T-helper 9 cell (primary cell): ENCODE results near the gene BORCS5.
A peak's percentile ranks its signal among the peaks of the same experiment; 100 is the strongest.

Experiments used
- DNase-seq: peaks from one replicate; pipeline ENCODE4 v3.0.0-alpha.2; 2020

Gene BORCS5

DNA sequence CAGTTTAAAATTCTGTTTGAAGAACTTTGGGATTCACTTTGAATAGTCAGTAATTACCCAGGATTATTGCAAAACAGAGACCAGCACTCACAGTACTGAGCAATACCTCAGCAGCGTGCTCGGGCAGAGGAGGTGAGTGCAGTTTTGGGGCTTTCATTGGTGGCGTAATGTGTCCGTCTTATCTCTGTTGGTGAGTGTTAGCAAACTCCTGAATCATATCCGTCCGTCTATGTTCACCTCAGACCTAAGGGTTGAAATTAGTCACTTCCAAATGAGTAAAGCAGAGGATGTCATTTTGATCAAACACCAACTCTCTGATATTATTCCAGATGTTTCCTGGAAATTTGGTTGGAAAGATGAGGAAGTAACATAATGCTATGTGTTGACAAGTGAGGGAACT is 82.8 kb downstream of the BORCS5 start:
- peak; percentile 24 for DNase-seq

DNA sequence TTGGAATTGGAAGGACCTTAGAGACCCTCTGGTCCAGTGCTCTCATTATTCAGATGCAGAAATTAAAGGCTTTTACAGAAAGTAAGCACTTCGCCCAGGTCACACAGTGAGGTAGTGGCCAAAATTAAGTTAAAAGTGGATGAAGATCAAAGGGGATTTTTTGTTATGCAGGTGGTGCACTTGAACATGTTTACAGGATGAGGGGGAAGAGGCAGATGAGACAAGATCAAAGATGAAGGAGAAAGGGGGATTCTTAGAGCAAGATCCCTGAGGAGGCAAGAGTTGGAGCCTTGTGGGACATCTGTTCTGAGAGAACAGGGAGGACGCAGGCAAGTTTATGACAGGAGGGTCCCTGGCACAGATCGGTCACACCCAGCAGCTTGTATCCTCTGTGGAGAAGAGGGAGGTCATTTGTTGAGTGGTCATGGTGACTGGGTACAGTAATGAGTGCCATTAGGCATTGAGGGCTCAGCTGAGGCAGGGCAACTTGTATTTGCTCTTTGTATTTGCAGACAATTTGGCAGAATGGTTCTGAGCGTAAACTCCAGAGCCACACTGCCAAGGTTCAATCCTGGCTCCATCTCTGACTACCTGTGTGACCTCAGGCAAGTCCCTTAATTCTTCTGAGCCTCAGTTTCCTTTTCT is 84.0 kb downstream of the BORCS5 start:
- DNase-seq = no peak

DNA sequence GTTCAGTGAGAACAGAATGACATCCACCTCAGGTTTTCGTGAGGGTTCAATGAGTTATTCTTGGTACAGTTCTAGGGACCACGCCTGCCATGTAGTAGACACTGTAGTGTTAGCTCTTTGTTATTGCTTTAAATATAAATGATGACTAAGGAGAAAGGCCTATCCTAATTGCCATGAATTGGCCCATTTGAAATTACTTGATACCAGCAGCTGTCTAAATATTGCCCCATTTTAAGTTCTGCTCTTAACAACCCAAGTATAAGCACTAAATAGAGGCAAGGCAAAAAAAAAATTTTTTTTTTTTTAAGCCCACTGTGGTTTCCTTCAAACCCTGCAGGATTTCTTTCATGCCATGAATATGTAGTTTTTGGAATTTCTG is 84.5 kb downstream of the BORCS5 start:
- DNase-seq = no peak

DNA sequence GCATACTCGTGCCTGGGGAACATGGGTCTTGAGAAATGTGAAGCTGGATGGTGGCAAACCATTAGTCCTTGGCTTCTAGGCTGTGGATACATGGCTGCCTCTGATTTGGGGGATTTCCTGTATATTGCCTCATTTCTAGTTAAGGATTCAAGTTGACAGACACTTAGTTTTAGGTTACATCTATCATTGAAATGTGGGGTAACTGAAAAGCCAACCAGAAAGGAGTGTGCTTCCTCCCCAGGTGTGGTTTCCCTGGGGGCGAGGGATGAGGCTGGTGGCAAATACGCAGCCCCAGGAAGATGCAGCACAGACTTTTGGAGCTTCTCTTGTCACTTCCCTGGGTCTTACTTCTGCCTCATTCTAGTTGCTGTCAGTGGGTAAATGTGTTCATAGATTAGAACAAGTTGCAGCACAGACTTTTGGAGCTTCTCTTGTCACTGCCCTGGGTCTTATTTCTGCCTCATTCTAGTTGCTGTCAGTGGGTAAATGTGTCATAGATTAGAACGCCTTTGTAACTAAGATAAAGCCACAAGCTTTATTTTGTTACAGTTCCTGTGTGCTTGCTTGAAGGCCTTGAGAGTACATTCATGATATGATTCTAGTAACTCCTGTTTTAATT is 85.1 kb downstream of the BORCS5 start:
- DNase-seq = peak; percentile 42

DNA sequence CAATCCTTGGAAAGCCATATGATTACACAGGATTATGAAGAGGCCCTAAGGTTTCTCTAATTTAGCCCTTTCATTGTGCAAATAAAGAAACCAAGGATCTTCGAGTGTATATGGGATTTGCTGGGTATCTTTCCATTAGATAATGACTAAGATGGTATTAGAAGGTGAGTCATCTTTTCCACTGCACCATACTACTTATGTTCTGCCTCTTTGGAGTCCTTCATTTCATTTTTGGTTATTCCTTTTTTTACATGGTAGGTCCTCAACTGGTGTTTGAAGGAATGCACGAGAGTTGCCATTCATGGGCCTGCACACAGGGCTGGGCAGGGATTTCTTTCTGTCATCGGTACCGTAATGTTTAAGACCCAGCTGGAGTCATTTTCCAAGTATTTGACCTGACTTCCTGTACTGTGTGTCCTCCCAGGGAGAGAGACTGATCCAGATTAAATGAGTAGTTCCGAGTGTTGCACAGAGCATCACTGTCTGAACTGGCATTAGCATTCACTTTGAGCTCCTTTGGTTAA is 85.7 kb downstream of the BORCS5 start:
- DNase-seq = no peak

DNA sequence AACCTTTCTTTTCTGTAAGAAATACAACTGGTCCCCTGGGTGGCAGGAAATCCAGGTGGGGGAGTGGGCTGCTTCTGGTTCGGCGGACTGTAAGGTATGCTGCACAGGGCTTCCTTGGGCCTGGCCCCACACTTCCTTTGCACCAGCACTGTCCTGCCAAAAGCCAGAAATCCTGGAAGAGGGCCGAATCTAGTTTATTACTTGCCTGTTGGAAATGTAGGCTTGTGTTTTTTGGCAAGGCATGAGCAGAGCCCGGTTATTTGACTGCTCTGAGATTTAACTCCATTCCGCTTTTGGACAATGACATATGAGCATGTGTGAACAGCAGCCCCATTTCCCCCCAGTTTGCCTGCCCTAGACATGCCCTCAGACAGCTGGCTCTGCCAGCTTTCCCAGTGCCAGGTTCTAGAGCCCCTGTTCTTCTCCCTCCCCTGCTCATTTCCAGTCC is 86.6 kb downstream of the BORCS5 start:
- DNase-seq = no peak

DNA sequence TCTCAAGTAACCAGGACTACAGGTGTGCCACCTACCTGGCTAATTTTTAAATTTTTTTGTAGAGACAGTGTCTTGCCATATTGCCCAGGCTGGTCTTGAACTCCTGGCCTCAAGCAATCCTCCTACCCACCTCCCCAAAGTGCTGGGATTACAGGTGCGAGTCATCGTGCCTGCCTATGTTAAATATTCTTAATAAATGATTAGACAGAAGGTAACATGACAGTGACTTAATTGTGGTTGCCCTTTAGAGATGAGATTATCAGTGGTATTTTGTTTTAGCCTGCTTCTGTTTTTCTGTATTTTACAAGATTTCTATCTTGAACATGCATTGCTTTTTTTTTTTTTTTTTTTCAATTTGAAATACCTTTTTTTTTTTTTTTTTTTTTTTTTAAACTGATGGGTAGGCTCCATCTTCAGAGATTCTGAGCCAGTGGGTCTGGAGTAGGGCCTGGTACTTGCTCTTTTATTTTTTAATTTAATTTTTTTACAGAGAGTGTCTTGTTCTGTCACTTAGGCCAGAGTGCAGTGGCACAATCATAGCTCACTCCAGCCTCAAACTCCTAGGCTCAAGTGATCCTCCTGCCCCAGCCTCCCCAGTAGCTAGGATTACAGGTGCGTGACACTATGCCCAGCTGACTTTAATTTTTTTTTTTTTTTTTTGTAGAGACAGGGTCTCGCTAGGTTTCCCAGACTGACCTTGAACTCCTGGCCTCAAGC is 88.4 kb downstream of the BORCS5 start:
- no peak for DNase-seq

DNA sequence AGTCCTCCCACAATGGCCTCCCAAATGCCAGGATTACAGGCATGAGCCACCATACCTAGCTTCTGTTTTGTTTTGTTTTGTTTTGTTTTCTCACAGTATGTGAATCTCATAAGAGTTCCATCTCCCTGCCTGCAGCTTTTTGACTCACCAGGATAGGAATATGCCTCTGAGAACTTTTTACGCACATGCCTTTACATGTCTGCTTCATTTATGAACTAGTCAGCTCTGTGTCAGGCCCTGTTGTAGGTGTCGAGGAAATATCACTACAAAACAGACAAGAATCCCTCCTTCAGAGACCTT is 89.0 kb downstream of the BORCS5 start:
- DNase-seq = no peak

DNA sequence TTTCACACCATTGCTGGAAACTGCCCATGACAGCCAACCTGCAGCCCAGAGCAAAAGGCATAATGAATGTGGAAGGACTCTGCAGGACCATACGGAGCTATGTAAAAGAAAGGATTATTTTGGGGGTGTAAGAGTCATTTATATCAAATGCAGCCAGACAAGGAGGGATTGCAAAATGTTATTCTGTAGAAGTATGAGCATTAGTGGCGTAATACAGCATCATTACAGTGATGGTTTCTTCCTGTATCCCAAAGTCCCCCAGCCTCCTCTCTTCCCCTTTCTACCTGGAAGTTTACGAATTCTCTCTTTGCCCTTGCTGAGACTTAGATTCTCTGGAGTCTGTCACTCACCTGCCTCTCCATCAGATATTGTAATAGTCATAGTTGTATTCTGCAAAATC is 89.9 kb downstream of the BORCS5 start:
- no peak for DNase-seq

DNA sequence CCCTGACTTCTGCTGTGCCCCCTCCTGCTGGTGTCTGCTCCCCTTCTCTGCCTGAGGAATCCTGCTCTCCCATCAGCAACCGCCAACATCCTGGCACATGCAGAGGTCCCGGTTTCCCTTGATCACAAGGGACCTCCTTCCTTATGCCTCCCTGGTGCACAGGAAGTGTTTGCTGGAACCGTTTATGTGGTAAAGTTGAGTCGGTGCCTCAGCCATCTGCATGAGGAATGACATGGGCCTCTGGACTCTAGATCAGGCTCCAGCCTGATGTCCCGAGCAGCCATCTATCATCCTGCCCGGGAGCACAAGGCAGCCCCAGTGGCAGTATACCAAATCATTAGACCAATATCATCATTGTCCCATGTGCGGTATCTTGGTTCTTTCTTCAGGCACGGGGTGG is 90.4 kb downstream of the BORCS5 start:
- DNase-seq = no peak

DNA sequence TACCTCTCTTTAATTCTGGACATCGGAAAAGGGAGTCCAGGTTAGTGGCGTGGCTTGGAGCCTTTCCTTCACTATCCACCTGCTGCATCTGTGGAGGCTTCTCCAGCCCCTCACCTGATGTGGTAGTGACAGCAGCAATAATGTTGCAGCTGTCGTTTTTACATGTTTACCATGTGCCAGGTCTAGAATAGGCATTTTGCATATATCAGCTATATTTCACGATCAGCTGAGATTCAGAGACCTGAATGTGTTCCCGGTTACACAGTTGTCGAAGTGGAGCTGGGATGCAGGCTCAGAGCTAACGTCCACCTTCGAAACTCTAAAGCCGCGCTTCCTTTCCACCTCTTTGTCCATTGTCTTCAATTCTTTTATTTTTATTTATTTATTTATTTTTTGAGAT is 91.0 kb downstream of the BORCS5 start:
- DNase-seq = no peak

DNA sequence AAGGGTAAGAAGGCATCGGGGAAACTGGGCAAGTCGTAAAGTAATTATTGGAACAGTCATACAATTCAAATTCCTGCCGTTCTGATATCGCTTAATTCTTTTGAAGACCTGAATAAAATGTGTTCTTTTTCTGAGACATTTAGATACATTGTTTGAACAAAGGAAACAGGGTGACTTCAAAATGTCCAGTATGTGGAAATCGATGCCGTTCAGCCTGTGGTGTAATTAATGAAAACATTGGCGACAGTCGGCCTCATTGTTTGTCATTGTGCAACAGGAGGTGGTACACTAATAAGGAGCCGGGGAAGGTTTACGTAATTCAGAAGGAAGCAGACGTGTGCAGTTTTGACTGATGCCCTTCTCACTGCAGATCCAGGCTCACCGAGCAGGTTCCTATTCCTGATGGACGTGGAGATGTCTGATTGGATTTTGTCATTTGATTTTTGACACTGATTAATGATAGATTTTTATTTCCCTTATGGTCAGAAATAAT is 92.7 kb downstream of the BORCS5 start:
- DNase-seq = no peak

DNA sequence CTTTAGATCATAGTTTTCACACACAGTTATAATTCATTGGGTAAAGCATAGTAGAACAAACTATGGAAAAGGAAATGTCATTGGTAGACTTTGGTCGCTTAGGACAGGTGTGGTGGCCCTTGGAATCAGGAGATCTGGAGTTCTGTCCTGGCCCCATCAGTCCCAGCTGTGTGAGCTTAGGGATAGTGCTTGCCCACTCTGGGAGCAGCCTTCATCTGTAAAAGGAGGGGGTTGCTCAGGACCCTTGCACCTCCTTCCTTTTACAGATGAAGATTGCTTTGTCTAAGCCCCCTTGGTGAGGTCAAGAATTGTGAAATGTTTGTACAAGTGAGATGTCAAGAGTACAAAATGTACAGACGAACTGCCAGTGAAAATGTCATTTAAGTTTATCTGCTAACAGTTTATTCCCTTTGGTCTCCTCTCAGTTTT is 93.2 kb downstream of the BORCS5 start:
- DNase-seq = no peak

DNA sequence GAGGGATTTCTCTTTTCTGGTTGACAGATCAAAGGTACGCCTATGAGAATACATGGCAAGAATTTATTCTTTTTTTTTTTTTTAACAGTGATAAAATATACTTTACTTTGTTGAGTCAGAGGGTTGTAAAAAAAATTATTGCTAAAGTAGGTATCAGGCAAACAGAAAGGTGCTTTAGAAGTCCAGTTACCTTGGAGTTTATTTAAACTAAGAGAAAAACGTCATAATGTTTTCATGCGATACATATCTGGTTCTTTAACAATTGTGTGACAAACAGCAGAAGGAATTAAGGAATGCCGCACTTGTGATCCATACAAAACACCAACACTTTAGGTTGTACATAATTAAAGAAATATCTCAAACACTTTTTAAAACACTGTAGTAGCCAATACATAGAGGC is 94.2 kb downstream of the BORCS5 start:
- DNase-seq = no peak

DNA sequence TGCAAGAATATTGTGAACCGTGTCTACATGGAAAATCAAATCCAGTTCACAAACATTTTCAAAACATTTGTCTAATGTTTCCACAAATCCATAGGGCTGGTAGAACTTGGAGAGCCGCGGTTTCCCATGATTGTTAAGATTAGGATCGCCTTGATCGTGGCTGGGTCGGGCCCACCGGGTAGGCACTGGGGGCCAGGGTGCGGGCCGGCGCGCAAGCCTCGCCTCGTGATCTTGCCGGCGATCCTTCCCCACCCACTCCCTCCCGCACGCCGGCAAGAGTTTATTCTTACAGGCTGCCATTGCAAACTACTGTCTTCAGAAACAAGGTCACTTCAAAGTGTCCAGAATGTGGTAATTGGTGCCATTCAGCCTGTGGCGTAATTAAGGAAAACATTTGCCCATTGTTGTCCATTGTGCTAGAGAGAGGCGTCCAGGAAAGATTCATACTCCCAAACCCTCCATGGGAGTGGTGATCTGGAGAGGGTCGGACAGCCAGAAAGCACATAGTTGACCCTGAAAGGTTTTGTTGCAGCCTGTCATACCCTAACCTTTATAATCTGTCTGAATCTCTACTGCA is 95.5 kb downstream of the BORCS5 start:
- no peak for DNase-seq

DNA sequence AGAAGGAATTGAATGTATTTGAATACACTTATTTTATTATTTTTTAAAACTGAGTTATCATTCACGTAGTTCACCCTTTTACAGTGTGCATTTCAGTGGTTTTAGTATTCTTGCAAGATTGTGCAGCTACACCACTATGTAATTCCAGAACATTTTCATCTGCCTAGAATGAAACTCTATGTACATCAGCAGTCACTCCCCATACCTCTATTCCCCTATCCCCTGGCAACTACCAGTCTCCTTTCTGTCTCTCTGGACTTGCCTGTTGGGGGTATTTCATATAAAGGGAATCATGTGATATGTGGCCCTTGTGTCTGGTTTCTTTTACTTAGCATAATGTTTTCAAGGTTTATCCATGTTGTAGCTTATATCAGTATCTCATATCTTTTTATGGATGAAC is 96.8 kb downstream of the BORCS5 start:
- no peak for DNase-seq

DNA sequence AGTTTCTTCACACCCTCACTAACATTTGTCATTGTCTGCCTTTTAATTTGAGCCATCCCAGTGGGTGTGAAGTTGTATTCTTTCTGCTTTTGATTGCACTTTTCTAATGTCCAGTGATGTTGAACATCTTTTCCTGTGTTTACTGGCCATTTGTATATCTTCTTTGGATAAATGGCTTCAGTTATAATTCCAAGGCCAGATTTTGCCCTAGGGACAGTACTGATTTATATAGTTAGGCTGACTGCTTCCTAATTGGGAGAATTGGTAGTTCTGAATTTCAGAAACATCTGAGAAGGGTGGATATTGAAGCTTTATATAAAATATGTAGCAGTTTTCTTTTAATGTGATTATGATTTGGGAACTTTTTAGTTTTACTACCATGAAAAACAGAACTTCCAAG is 97.4 kb downstream of the BORCS5 start:
- DNase-seq = no peak

DNA sequence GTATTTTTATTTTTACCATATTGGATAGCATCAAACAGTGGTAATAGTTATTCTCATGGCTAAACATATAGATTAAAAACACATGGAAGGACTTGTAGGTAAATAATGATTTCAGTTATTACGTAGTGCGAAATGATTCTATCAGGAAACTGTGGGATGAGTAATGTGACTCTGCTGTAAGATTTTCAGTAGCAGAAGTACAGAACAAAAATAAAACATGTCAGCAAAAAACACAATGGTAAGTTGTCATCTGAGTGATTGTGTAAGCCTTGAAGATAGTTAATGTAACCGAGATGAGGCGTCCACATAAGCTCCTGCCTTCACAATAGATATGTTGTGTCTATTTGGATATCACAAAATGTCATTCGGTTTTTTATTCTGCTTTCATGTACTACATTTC is 99.8 kb downstream of the BORCS5 start:
- DNase-seq = no peak

DNA sequence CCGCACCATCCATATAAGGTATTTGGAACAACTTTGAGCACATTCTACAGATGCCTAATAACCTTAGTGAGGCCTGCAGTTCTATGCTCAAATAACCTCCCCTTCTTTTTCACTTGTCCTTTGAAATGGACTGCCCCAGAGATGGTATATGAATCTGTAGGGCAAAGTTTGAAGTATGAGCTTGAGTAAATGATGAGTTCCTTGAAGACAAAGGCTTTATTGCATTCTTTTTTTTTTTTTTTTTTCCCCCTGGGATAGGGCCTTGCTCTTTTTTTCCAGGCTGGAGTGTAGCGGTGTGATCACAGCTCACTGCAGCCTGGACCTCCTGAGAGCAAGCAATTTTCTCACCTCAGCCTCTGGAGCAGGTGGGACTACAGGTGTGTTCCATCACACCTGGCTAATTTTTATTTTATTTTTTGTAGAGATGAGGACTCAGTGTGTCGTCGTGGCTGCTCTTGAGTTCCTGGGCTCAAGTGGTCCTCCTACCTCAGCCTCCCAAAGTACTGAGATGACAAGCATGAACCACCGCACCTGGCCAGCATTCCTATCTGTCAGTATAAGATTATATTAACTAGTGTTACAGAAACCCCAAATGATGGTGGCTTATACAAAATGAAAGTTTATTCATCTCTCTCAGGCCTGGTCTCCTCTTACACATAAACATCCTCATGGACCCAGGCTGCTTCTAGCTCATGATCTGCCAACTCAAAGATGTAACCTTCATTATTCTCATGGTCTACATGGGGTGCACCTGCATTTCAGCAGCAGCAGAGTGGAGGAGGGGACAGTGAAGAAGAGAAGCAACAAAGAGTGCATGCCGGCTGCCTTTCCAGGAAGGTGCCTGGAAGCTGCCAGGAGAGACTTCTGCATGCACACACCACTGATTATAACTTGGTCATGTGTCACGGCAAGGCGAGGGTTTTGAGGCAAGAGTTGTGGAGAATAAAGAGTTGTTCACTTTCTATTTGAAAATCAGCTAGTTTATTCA is 104.4 kb downstream of the BORCS5 start:
- DNase-seq = no peak

DNA sequence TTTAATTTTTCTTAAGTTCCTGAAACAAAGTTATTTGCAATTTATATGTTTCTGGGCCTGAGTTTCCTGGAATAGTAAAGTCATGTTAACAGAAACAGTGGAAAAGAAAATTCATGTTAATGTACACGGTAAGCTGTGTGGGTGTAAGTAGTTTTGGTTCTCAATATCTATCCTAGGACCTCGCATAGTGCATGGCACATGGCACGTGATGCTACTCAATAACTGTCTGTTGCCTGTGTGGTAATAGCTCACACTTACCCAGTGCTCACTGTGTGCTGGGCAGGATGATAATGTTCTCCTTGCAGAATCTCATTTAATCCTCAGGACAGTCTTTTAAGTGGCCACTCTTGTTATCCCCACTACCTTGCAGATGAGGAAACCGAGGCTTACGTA is 105.0 kb downstream of the BORCS5 start:
- no peak for DNase-seq

DNA sequence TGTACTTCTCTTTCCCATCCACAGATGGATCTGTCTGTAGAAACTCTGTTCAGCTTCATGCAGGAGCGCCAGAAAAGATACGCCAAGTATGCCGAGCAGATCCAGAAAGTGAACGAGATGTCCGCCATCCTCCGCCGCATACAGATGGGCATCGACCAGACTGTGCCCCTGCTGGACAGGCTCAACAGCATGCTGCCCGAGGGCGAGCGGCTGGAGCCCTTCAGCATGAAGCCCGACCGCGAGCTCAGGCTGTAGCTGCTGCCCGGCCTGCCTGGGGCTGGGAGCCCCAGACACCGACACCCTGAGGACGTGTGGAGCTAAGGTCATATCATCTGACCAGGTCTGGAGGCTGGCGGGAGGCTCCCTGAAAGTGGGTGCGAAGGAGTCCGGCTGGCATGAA is 108.6 kb downstream of the BORCS5 start:
- DNase-seq = no peak

DNA sequence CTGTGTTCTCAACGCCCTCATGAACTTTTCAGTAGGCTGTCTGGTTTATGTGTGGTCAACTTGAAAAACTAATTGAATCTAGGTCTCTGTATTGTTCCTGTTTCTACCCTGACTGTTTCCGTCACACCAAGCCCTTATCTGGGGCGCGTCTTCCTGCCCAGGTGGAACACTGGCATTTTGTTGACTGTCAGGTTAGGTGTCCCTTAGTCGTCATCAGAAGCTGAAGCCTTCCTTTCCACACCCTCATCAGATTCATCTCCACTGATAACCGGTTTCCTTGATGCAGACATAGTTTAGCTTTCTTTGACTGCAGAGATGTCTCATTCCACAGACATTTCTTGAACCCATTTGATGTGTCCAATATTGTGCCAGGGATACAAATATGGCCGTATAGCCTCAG is 109.3 kb downstream of the BORCS5 start:
- peak; percentile 51 for DNase-seq

DNA sequence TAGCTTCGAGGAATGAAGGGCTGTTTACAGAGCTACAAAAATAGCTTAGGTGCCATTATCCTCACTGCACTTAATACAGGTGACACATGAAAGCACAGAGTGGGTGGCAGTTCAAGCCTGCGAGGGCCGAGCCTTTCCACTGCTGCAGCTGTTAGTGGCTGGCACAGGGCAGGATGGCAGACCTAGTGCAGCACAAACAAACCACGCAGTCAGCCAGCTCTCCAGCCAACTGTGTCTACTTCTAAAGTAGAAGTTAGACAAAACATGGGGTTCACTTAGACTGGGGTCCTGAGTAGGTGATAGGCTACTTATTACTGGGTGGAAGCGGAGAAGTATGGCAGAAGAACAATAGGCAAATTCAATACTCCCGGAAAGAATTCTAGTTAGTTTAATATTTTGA is 110.4 kb downstream of the BORCS5 start:
- peak; percentile 25 for DNase-seq
